ENCODE results near the gene ENAH.

GRCh38 chr1:225467193-225468020 is 185.5 kb downstream of the ENAH start:
- TF ChIP-seq, protein P1, sequence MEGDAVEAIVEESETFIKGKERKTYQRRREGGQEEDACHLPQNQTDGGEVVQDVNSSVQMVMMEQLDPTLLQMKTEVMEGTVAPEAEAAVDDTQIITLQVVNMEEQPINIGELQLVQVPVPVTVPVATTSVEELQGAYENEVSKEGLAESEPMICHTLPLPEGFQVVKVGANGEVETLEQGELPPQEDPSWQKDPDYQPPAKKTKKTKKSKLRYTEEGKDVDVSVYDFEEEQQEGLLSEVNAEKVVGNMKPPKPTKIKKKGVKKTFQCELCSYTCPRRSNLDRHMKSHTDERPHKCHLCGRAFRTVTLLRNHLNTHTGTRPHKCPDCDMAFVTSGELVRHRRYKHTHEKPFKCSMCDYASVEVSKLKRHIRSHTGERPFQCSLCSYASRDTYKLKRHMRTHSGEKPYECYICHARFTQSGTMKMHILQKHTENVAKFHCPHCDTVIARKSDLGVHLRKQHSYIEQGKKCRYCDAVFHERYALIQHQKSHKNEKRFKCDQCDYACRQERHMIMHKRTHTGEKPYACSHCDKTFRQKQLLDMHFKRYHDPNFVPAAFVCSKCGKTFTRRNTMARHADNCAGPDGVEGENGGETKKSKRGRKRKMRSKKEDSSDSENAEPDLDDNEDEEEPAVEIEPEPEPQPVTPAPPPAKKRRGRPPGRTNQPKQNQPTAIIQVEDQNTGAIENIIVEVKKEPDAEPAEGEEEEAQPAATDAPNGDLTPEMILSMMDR (IDR thresholded peaks at IDR 0.05), result no peak
- TF ChIP-seq EP300 (IDR thresholded peaks at IDR 0.05) (peak in 1 of 2 donors; percentile 46), POLR2A (IDR thresholded peaks at IDR 0.05) (no peak)
